HCT116 (cell line): ENCODE data around the gene ZBTB20. TPM values are rescaled to one million over a fixed set of nuclear protein-coding genes. Genes with fewer than 3 reads are reported as not detected.
A peak's percentile ranks its signal among the peaks of the same experiment; 100 is the strongest.

Experiments used
- ATAC-seq: fragments of 200-7000 bp; cut with Tn5 transposase; 2 replicates; pipeline ENCODE4 v1.9.1; 2020; ENCODE audit warnings: mild to moderate bottlenecking, moderate library complexity
- BruUV-seq: library from RNA; stranded (reverse); fragments of 400-500 nt; replicated peaks from 2 replicates; lab custom pipeline; 2021; lab: Mats Ljungman, UMichigan
- CTCF ChIA-PET: fragments of 300-600 bp; sonication (Branson Sonifier 250); formaldehyde crosslinking; loops from one replicate; lab custom pipeline; 2021; ENCODE audit warnings: antibody characterized with exemption; lab: Charles Lee
- POLR2A ChIA-PET: fragments of 300-600, 350-600 bp; sonication (Branson Sonifier 250); formaldehyde crosslinking; loops from one replicate; lab custom pipeline; 2021; ENCODE audit warnings: antibody characterized with exemption; lab: Charles Lee
- RAD21 ChIA-PET, 2 experiments: fragments of 300-600 bp; sonication (Branson Sonifier 250); formaldehyde crosslinking; loops; one replicate each; lab custom pipeline; 2023; ENCODE audit warnings: low total read pairs in 2 of 2; ENCODE audit not compliant: uncharacterized antibody in 2 of 2, unreplicated experiment in 2 of 2, low non-redundant PET in 1 of 2; lab: Charles Lee
- DNase-seq: peaks from one replicate; pipeline ENCODE4 v3.0.0-alpha.2; 2010; ENCODE audit warnings: low read depth, low spot score
- H2AFZ ChIP-seq: fragments of 200-600 bp; shearing (Covaris generic), sonication (generic); 2 replicates; pipeline ENCODE4 v1.6.1; 2017; ENCODE audit warnings: low read depth, mixed run types, mixed read lengths, antibody characterized with exemption, low read length; ENCODE audit not compliant: poor library complexity, severe bottlenecking
- H3K27ac ChIP-seq: 2 replicates; pipeline ENCODE4 v1.5.1; 2012; ENCODE audit warnings: low read depth, low read length
- H3K27me3 ChIP-seq: fragments of 200-600 bp; sonication (generic); 2 replicates; pipeline ENCODE4 v1.6.1; 2016; ENCODE audit warnings: mixed run types, low read length, mixed read lengths; ENCODE audit not compliant: insufficient read depth
- H3K36me3 ChIP-seq, 2 experiments: fragments of 200-500 bp in 1 of 2; fragments of 200-600 bp in 1 of 2; sonication (Bioruptor generic) in 1 of 2; sonication (generic) in 1 of 2; 2 replicates each; pipeline versions ENCODE4 v1.5.1 to v1.6.1; 2014 to 2016; ENCODE audit warnings: low read length in 2 of 2, inconsistent platforms in 1 of 2, mixed read lengths in 1 of 2, mixed run types in 1 of 2; ENCODE audit not compliant: insufficient read depth in 2 of 2, control insufficient read depth in 1 of 2
- H3K4me1 ChIP-seq, 2 experiments: fragments of 200-600 bp in 1 of 2; sonication (generic) in 1 of 2; 2 replicates each; pipeline versions ENCODE4 v1.5.1 to v1.6.1; 2012 to 2017; ENCODE audit warnings: low read length in 2 of 2, inconsistent platforms in 1 of 2, mild to moderate bottlenecking in 1 of 2, mixed read lengths in 1 of 2, mixed run types in 1 of 2, moderate library complexity in 1 of 2; ENCODE audit not compliant: insufficient read depth in 2 of 2, control insufficient read depth in 1 of 2
- H3K4me2 ChIP-seq: fragments of 200-600 bp; sonication (generic); 2 replicates; pipeline ENCODE4 v1.6.1; 2017; ENCODE audit warnings: mixed run types, low read length, mixed read lengths
- H3K4me3 ChIP-seq, 2 experiments: fragments of 200-600 bp in 1 of 2; sonication (generic) in 1 of 2; replicated peaks in 1 of 2; 2 replicates each; pipeline ENCODE4 v1.5.1; 2011 to 2016; ENCODE audit warnings: low read length in 2 of 2, control low read depth in 1 of 2, low read depth in 1 of 2, mild to moderate bottlenecking in 1 of 2, mixed read lengths in 1 of 2, mixed run types in 1 of 2
- H3K79me2 ChIP-seq: fragments of 200-600 bp; sonication (generic); 2 replicates; pipeline ENCODE4 v1.6.1; 2017; ENCODE audit warnings: mild to moderate bottlenecking, mixed run types, low read length, moderate library complexity, mixed read lengths; ENCODE audit not compliant: insufficient read depth
- H3K9ac ChIP-seq: fragments of 200-600 bp; sonication (generic); 2 replicates; pipeline ENCODE4 v1.6.1; 2016; ENCODE audit warnings: low read length, mixed read lengths
- H3K9me2 ChIP-seq: fragments of 200-600 bp; sonication (generic), shearing (Covaris generic); 2 replicates; pipeline ENCODE4 v1.6.1; 2017; ENCODE audit warnings: mixed run types, mild to moderate bottlenecking, moderate library complexity; ENCODE audit not compliant: insufficient read depth
- H3K9me3 ChIP-seq, 2 experiments: fragments of 200-500 bp in 1 of 2; fragments of 200-600 bp in 1 of 2; sonication (Bioruptor generic) in 1 of 2; sonication (generic) in 1 of 2; 2 replicates each; pipeline ENCODE4 v1.6.1; 2014 to 2017; ENCODE audit warnings: low read length in 2 of 2, mixed read lengths in 2 of 2, inconsistent platforms in 1 of 2, low read depth in 1 of 2, mild to moderate bottlenecking in 1 of 2, mixed run types in 1 of 2, moderate library complexity in 1 of 2; ENCODE audit not compliant: control insufficient read depth in 1 of 2, insufficient read depth in 1 of 2
- H4K20me1 ChIP-seq: fragments of 200-600 bp; sonication (generic), shearing (Covaris generic); 2 replicates; pipeline ENCODE4 v1.6.1; 2017; ENCODE audit warnings: mixed run types, mild to moderate bottlenecking, moderate library complexity; ENCODE audit not compliant: insufficient read depth
- CBX3 ChIP-seq: IDR thresholded peaks from 2 replicates; pipeline ENCODE4 v1.6.1; 2012; ENCODE audit warnings: low read depth
- CTCF ChIP-seq, 3 experiments: fragments of 200-600 bp in 1 of 3; sonication (generic) in 1 of 3; IDR thresholded peaks in 2 of 3; conservative IDR thresholded peaks in 1 of 3; 2 replicates each; pipeline ENCODE4 v1.5.1; 2012 to 2017; ENCODE audit warnings: low read depth in 2 of 3, low read length in 2 of 3, antibody characterized with exemption in 1 of 3, borderline replicate concordance in 1 of 3, control low read depth in 1 of 3, mild to moderate bottlenecking in 1 of 3, mixed read lengths in 1 of 3, mixed run types in 1 of 3, moderate library complexity in 1 of 3; ENCODE audit not compliant: insufficient read depth in 1 of 3
- EGR1 ChIP-seq: IDR thresholded peaks from 2 replicates; pipeline ENCODE4 v1.6.1; 2012; ENCODE audit warnings: low read depth
- ELF1 ChIP-seq: IDR thresholded peaks from 2 replicates; pipeline ENCODE4 v1.6.1; 2012; ENCODE audit warnings: low read depth, borderline replicate concordance
- EZH2phosphoT487 ChIP-seq: fragments of 200-600 bp; IDR thresholded peaks from 2 replicates; pipeline ENCODE4 v1.6.1; 2018; ENCODE audit warnings: antibody characterized with exemption, borderline replicate concordance
- JUND ChIP-seq: IDR thresholded peaks from 2 replicates; pipeline ENCODE4 v1.6.1; 2012
- MAX ChIP-seq: IDR thresholded peaks from 2 replicates; pipeline ENCODE4 v1.6.1; 2012
- POLR2A ChIP-seq: IDR thresholded peaks from 2 replicates; pipeline ENCODE4 v1.7.0; 2011; ENCODE audit warnings: borderline replicate concordance; ENCODE audit not compliant: insufficient read depth, insufficient read length; ENCODE audit errors: extremely low read depth
- POLR2AphosphoS5 ChIP-seq: IDR thresholded peaks from 2 replicates; pipeline ENCODE4 v1.6.1; 2011; ENCODE audit warnings: mild to moderate bottlenecking, low read depth, low read length, moderate library complexity
- RAD21 ChIP-seq: IDR thresholded peaks from 2 replicates; pipeline ENCODE4 v1.6.1; 2012; ENCODE audit warnings: low read depth, mild to moderate bottlenecking
- REST ChIP-seq: IDR thresholded peaks from 2 replicates; pipeline ENCODE4 v1.6.1; 2012; ENCODE audit warnings: low read depth
- SIN3A ChIP-seq: IDR thresholded peaks from 2 replicates; pipeline ENCODE4 v1.6.1; 2012; ENCODE audit warnings: low read depth
- SP1 ChIP-seq: IDR thresholded peaks from 2 replicates; pipeline ENCODE4 v1.6.1; 2012; ENCODE audit warnings: low read depth
- TCF7L2 ChIP-seq: IDR thresholded peaks from 2 replicates; pipeline ENCODE4 v1.7.0; 2011; ENCODE audit warnings: borderline replicate concordance, inconsistent platforms; ENCODE audit not compliant: insufficient read depth, insufficient read length; ENCODE audit errors: extremely low read depth
- YY1 ChIP-seq: IDR thresholded peaks from 2 replicates; pipeline ENCODE4 v1.6.1; 2011; ENCODE audit warnings: low read length, low read depth, moderate library complexity, mild to moderate bottlenecking; ENCODE audit not compliant: insufficient replicate concordance; ENCODE audit errors: extremely low read depth
- ZBTB33 ChIP-seq: IDR thresholded peaks from 2 replicates; pipeline ENCODE4 v1.6.1; 2011; ENCODE audit warnings: mild to moderate bottlenecking, low read length, moderate library complexity; ENCODE audit not compliant: insufficient replicate concordance; ENCODE audit errors: extremely low read depth
- ZFX ChIP-seq: fragments of 450-650 bp; IDR thresholded peaks from 2 replicates; pipeline ENCODE4 v1.6.1; 2017
- ZNF274 ChIP-seq: fragments of 200-500 bp; sonication (Bioruptor generic); IDR thresholded peaks from 2 replicates; pipeline ENCODE4 v1.6.1; 2014; ENCODE audit warnings: mild to moderate bottlenecking, low read depth, low read length, inconsistent platforms
- intact Hi-C: fragments of 100-400 bp; cut with micrococcal nuclease; formaldehyde crosslinking; loops from 2 replicates; pipeline ENCODE4 v1.10.0; 2022
- total RNA-seq: library from RNA; stranded (reverse); gene quantifications from one replicate; pipeline ENCODE4 v1.2.1, GENCODE V29; 2021; ENCODE audit not compliant: unreplicated experiment

Gene ZBTB20
- total RNA-seq, 1 experiment from 2014 or later: 42.1 TPM

DNA sequence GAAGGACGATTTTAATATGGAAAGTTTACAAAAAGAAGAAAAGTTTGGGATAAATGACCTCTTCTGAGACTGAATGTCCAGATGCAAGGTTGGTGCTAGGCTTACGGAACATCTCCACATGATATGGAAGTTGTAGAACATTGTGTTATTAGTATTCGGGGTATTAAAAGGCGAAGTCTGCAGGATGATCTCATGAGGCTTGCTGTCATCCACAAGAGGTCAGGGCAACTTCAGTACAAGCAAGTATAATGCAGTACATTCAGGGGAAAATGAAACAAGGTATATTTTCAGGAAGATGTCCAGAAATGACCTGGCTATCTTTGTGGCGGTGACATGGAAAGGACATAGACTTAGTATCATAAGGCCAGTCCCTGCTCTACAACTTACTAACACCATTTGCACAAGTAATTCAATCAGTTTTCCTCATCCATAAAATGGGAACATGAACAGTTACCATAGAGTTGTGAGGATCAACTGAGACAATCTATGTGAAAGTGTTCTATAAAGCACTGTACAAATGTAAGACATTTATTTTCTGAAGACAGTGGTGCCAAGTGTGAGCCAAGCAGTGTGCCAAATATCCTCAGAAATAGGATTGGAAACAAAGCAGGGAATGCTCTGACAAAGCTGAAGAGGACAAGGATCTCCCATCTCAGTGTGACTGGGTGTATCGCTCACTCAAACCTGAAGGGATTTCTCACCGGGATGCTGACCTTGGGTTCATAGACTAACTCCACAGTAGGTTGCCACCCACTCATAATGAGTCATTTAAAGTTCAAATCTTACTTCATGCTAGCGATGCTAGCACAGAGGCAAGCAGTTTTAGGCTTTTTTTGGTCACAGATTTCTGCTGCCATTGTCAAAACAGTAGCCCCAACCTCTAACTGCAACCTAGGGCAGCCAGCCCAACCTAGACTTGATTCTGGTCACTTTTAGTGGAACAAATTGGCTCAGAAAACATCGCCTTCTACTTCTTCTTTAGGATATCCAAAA, 735.0 kb downstream of the ZBTB20 start:
- intact Hi-C loops: no loop called here
- DNase-seq: peak; percentile 65
- TF ChIP-seq CTCF (IDR thresholded peaks at IDR 0.05 in 2 of 3, conservative IDR thresholded peaks at IDR 0.05 in 1 of 3; ENCODE audit: borderline replicate concordance in 1 of 3, insufficient read depth in 1 of 3, low read depth in 2 of 3, low read length in 2 of 3) (no peak), POLR2AphosphoS5 (no peak), ZBTB33 (no peak), REST (no peak), ELF1 (no peak), SIN3A (peak; percentile 34; the same call in 1 of the 2 replicates), MAX (no peak), EGR1 (peak; percentile 94), TCF7L2 (no peak), SP1 (peak; percentile 63), CBX3 (peak; percentile 74; the same call in 1 of the 2 replicates), ZNF274 (no peak), ZFX (no peak), JUND (peak; percentile 71), EZH2phosphoT487 (no peak), RAD21 (no peak), YY1 (no peak), POLR2A (no peak)

More for the DNA sequence above, 735.0 kb downstream of the ZBTB20 start:
- peak; percentile 92 for ATAC-seq
- Histone ChIP-seq H3K9ac (peak overlapping the region; percentile 48), H3K27ac (peak overlapping the region; percentile 69; the same call in 1 of the 2 replicates), H3K4me3 (peak overlapping the region; percentile 12 to 51; a peak in 3 of 4 replicates), H4K20me1 (no peaks in the 10 kb centered on the region), H2AFZ (no peak overlapping the region), H3K27me3 (no peaks in the 10 kb centered on the region), H3K79me2 (peaks cover 96% of the 10 kb centered on the region), H3K9me3 (no peaks in the 10 kb centered on the region), H3K4me1 (peaks cover 37 to 81% of the 10 kb centered on the region in 2 experiments), H3K9me2 (no peaks in the 10 kb centered on the region), H3K4me2 (peak overlapping the region; percentile 82), H3K36me3 (no peaks in the 10 kb centered on the region)
- POLR2A ChIA-PET: no interaction called here
- RAD21 ChIA-PET: no interaction called here
- no TSS peak for BruUV-seq
- CTCF ChIA-PET: no interaction called here
